Measurements from ENCODE around the gene ZNF280B. TPM values are rescaled to one million over a fixed set of nuclear protein-coding genes. Genes with fewer than 3 reads are reported as not detected.

The ZNF280B gene
- total and polyA plus RNA-seq, 9 of the 15 experiments (the other 6 are each of a cell fraction or from before 2014, with no cell fraction given): 7.7 to 29.9 (median 20.0) TPM

- TF ChIP-seq THRB (CRISPR knock-in tag; conservative IDR thresholded peaks at IDR 0.05) (no peak), RAD21 (CRISPR knock-in tag; conservative IDR thresholded peaks at IDR 0.05 in 1 of 2, IDR thresholded peaks at IDR 0.05 in 1 of 2) (peak in 1 of 2 experiments; percentile 44; a peak in 2 of 4 replicates), ZKSCAN8 (CRISPR knock-in tag; IDR thresholded peaks at IDR 0.05) (0 out of 2 replicates have a peak, but pooled peaks have one; percentile 33), SMARCC2 (IDR thresholded peaks at IDR 0.05; ENCODE audit: low read depth) (no peak), NR2F6 (CRISPR knock-in tag; IDR thresholded peaks at IDR 0.05) (peak; percentile 33; the same call in 1 of the 2 replicates), CBX1 (IDR thresholded peaks at IDR 0.05; ENCODE audit: low read depth) (peak; percentile 47; the same call in 1 of the 2 replicates), PCBP2 (IDR thresholded peaks at IDR 0.05; ENCODE audit: low read depth, low read length, poor library complexity, severe bottlenecking) (no peak), JUNB (CRISPR knock-in tag; conservative IDR thresholded peaks at IDR 0.05) (peak; percentile 48; the same call in 1 of the 2 replicates), PTTG1 (tag; IDR thresholded peaks at IDR 0.05; ENCODE audit: low read depth) (no peak), ZNF766 (CRISPR knock-in tag; conservative IDR thresholded peaks at IDR 0.05) (no peak), SMAD3 (CRISPR knock-in tag; conservative IDR thresholded peaks at IDR 0.05) (peak; percentile 62; the same call in 1 of the 2 replicates), TCFL5 (CRISPR knock-in tag; conservative IDR thresholded peaks at IDR 0.05) (0 out of 2 replicates have a peak, but pooled peaks have one; percentile 29), ZBTB34 (CRISPR knock-in tag; IDR thresholded peaks at IDR 0.05) (no peak; the same call in 1 of the 2 replicates), KLF16 (IDR thresholded peaks at IDR 0.05) (peak; percentile 68; the same call in 1 of the 2 replicates)
- TF ChIP-seq, protein P1, sequence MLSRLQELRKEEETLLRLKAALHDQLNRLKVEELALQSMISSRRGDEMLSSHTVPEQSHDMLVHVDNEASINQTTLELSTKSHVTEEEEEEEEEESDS (CRISPR knock-in tag; IDR thresholded peaks at IDR 0.05): 0 out of 2 replicates have a peak, but pooled peaks have one; percentile 25
- TF ChIP-seq, protein P2, sequence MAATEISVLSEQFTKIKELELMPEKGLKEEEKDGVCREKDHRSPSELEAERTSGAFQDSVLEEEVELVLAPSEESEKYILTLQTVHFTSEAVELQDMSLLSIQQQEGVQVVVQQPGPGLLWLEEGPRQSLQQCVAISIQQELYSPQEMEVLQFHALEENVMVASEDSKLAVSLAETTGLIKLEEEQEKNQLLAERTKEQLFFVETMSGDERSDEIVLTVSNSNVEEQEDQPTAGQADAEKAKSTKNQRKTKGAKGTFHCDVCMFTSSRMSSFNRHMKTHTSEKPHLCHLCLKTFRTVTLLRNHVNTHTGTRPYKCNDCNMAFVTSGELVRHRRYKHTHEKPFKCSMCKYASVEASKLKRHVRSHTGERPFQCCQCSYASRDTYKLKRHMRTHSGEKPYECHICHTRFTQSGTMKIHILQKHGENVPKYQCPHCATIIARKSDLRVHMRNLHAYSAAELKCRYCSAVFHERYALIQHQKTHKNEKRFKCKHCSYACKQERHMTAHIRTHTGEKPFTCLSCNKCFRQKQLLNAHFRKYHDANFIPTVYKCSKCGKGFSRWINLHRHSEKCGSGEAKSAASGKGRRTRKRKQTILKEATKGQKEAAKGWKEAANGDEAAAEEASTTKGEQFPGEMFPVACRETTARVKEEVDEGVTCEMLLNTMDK (IDR thresholded peaks at IDR 0.05; ENCODE audit: borderline replicate concordance, insufficient read depth, low read depth, low read length, poor library complexity, severe bottlenecking): peak; percentile 64
Measured at GRCh38 chr22:22462813-22463567, 45.6 kb downstream of the ZNF280B start (continued).

Measured in K562 (cell line).